Ureter (tissue), 1 donor: ENCODE data around the gene OR2AT4. TPM values are rescaled to one million over a fixed set of nuclear protein-coding genes. Genes with fewer than 3 reads are reported as not detected.
"Not testable (repeated sequence)": the region's sequence is repeated elsewhere in the genome, so short reads cannot be mapped to it uniquely, and the experiment has no call there.

Experiments
- DNase-seq: peaks from one replicate; pipeline ENCODE4 v3.0.0-alpha.2; 2020; ENCODE audit warnings: low spot score
- total RNA-seq: library from RNA; stranded (reverse); gene quantifications from one replicate; pipeline ENCODE4 v1.2.4, GENCODE V29; 2023
- donor health status: DM: yes; HTN: yes; CAD: no.

The OR2AT4 gene
- total RNA-seq, 1 donor from 2014 or later = not detected

- DNase-seq = no peak
Measured at GRCh38 chr11:75068559-75068958, 28.1 kb downstream of the OR2AT4 start.

- no peak for DNase-seq
Measured at GRCh38 chr11:75066061-75066460, 30.6 kb downstream of the OR2AT4 start.

- DNase-seq = no peak
Measured at GRCh38 chr11:75063741-75064314, 32.8 kb downstream of the OR2AT4 start.

- no peak for DNase-seq
Measured at GRCh38 chr11:75059299-75059698, 37.4 kb downstream of the OR2AT4 start.

- DNase-seq = no peak
Measured at GRCh38 chr11:75056814-75057213, 39.9 kb downstream of the OR2AT4 start.

- no peak for DNase-seq
Measured at GRCh38 chr11:75055511-75055910, 41.2 kb downstream of the OR2AT4 start.

GRCh38 chr11:75052457-75052856, 44.2 kb downstream of the OR2AT4 start:
- no peak for DNase-seq

- no peak for DNase-seq
Measured at GRCh38 chr11:75051043-75051442, 45.6 kb downstream of the OR2AT4 start.

GRCh38 chr11:75050516-75050915, 46.2 kb downstream of the OR2AT4 start:
- DNase-seq = no peak

GRCh38 chr11:75049501-75050266, 47.0 kb downstream of the OR2AT4 start:
- not testable (repeated sequence) for DNase-seq

- DNase-seq = no peak
Measured at GRCh38 chr11:75047191-75047590, 49.5 kb downstream of the OR2AT4 start.

- DNase-seq = not testable (repeated sequence)
Measured at GRCh38 chr11:75046668-75047067, 50.0 kb downstream of the OR2AT4 start.

GRCh38 chr11:75044381-75045170, 52.1 kb downstream of the OR2AT4 start:
- DNase-seq = not testable (repeated sequence)

- not testable (repeated sequence) for DNase-seq
Measured at GRCh38 chr11:75041821-75042220, 54.9 kb downstream of the OR2AT4 start.

GRCh38 chr11:75041263-75041662, 55.4 kb downstream of the OR2AT4 start:
- DNase-seq = no peak

GRCh38 chr11:75040167-75040770, 56.4 kb downstream of the OR2AT4 start:
- DNase-seq = no peak

- no peak for DNase-seq
Measured at GRCh38 chr11:75035911-75036565, 60.6 kb downstream of the OR2AT4 start.

- DNase-seq = peak; percentile 20
Measured at GRCh38 chr11:75035256-75035655, 61.4 kb downstream of the OR2AT4 start.

GRCh38 chr11:75033916-75034315, 62.8 kb downstream of the OR2AT4 start:
- no peak for DNase-seq

- peak; percentile 15 for DNase-seq
Measured at GRCh38 chr11:75032550-75032935, 64.1 kb downstream of the OR2AT4 start.

GRCh38 chr11:75031771-75032549, 64.7 kb downstream of the OR2AT4 start:
- DNase-seq = peak; percentile 62
